HEK293 (cell line): Measurements from ENCODE around the gene GPX4.

Source experiments
- KLF7 ChIP-seq: fragments of 450-650 bp; formaldehyde crosslinking; IDR thresholded peaks from 2 replicates; pipeline ENCODE4 v1.5.1; 2016; ENCODE audit warnings: missing biosample characterization, missing genetic modification characterization, borderline replicate concordance
- MYNN ChIP-seq: fragments of 450-650 bp; formaldehyde crosslinking; IDR thresholded peaks from 2 replicates; pipeline ENCODE4 v1.5.1; 2016; ENCODE audit warnings: missing biosample characterization, missing genetic modification characterization, borderline replicate concordance
- PRDM2 ChIP-seq: fragments of 450-650 bp; formaldehyde crosslinking; IDR thresholded peaks from 2 replicates; pipeline ENCODE4 v1.5.1; 2016; ENCODE audit warnings: missing biosample characterization, missing genetic modification characterization, borderline replicate concordance
- SETDB1 ChIP-seq: IDR thresholded peaks from one replicate; pipeline ENCODE4 v1.6.1; 2017; ENCODE audit warnings: mild to moderate bottlenecking, low read length, moderate library complexity, mixed read lengths; ENCODE audit not compliant: insufficient read length
- ZBTB17 ChIP-seq: fragments of 450-650 bp; formaldehyde crosslinking; IDR thresholded peaks from 2 replicates; pipeline ENCODE4 v1.5.1; 2016; ENCODE audit warnings: missing biosample characterization, missing genetic modification characterization
- ZBTB48 ChIP-seq: fragments of 450-650 bp; formaldehyde crosslinking; IDR thresholded peaks from 2 replicates; pipeline ENCODE4 v1.5.1; 2016; ENCODE audit warnings: missing biosample characterization, missing genetic modification characterization
- ZFP37 ChIP-seq: fragments of 450-650 bp; formaldehyde crosslinking; IDR thresholded peaks from 2 replicates; pipeline ENCODE4 v1.5.1; 2016; ENCODE audit warnings: missing biosample characterization, missing genetic modification characterization
- ZNF148 ChIP-seq: fragments of 450-650 bp; formaldehyde crosslinking; IDR thresholded peaks from 2 replicates; pipeline ENCODE4 v1.5.0; 2017; ENCODE audit warnings: missing biosample characterization, missing genetic modification characterization, borderline replicate concordance
- ZNF175 ChIP-seq: fragments of 450-650 bp; formaldehyde crosslinking; IDR thresholded peaks from 2 replicates; pipeline ENCODE4 v1.5.1; 2016; ENCODE audit warnings: missing biosample characterization, missing genetic modification characterization
- ZNF19 ChIP-seq: fragments of 450-650 bp; formaldehyde crosslinking; IDR thresholded peaks from 2 replicates; pipeline ENCODE4; 2016; ENCODE audit warnings: missing biosample characterization, missing genetic modification characterization, low read depth
- ZNF214 ChIP-seq: fragments of 450-650 bp; formaldehyde crosslinking; IDR thresholded peaks from 2 replicates; pipeline ENCODE4 v1.5.1; 2017; ENCODE audit warnings: missing biosample characterization, mild to moderate bottlenecking, missing genetic modification characterization, borderline replicate concordance
- ZNF23 ChIP-seq: fragments of 450-650 bp; formaldehyde crosslinking; IDR thresholded peaks from 2 replicates; pipeline ENCODE4 v1.5.1; 2016; ENCODE audit warnings: missing biosample characterization, missing genetic modification characterization, borderline replicate concordance
- ZNF24 ChIP-seq: fragments of 450-650 bp; formaldehyde crosslinking; IDR thresholded peaks from 2 replicates; pipeline ENCODE4 v1.5.1; 2016; ENCODE audit warnings: missing biosample characterization, missing genetic modification characterization
- ZNF248 ChIP-seq: fragments of 450-650 bp; formaldehyde crosslinking; IDR thresholded peaks from 2 replicates; pipeline ENCODE4 v1.5.1; 2017; ENCODE audit warnings: missing biosample characterization, missing genetic modification characterization
- ZNF292 ChIP-seq: fragments of 450-650 bp; formaldehyde crosslinking; IDR thresholded peaks from 2 replicates; pipeline ENCODE4 v1.5.1; 2016; ENCODE audit warnings: low read depth, missing biosample characterization, missing genetic modification characterization, borderline replicate concordance
- ZNF311 ChIP-seq: fragments of 450-650 bp; formaldehyde crosslinking; IDR thresholded peaks from 2 replicates; pipeline ENCODE4 v1.5.1; 2017; ENCODE audit warnings: missing biosample characterization, missing genetic modification characterization, borderline replicate concordance
- ZNF341 ChIP-seq: fragments of 450-650 bp; formaldehyde crosslinking; IDR thresholded peaks from 2 replicates; pipeline ENCODE4; 2016; ENCODE audit warnings: low read depth, missing biosample characterization, missing genetic modification characterization
- ZNF473 ChIP-seq: fragments of 450-650 bp; formaldehyde crosslinking; IDR thresholded peaks from 2 replicates; pipeline ENCODE4 v1.5.1; 2017; ENCODE audit warnings: missing biosample characterization, missing genetic modification characterization
- ZNF629 ChIP-seq: fragments of 450-650 bp; formaldehyde crosslinking; IDR thresholded peaks from 2 replicates; pipeline ENCODE4 v1.5.1; 2017; ENCODE audit warnings: missing biosample characterization, missing genetic modification characterization
- ZNF777 ChIP-seq: fragments of 450-650 bp; formaldehyde crosslinking; IDR thresholded peaks from 2 replicates; pipeline ENCODE4 v1.5.1; 2017; ENCODE audit warnings: missing biosample characterization, missing genetic modification characterization, borderline replicate concordance
- ZNF785 ChIP-seq: fragments of 450-650 bp; formaldehyde crosslinking; IDR thresholded peaks from 2 replicates; pipeline ENCODE4 v1.5.1; 2016; ENCODE audit warnings: missing biosample characterization, missing genetic modification characterization
- ZNF792 ChIP-seq: fragments of 450-650 bp; formaldehyde crosslinking; IDR thresholded peaks from 2 replicates; pipeline ENCODE4 v1.5.1; 2016; ENCODE audit warnings: missing biosample characterization, missing genetic modification characterization
- ZNF837 ChIP-seq: fragments of 450-650 bp; formaldehyde crosslinking; IDR thresholded peaks from 2 replicates; pipeline ENCODE4 v1.5.1; 2016; ENCODE audit warnings: missing biosample characterization, missing genetic modification characterization
- ZNF843 ChIP-seq: fragments of 450-650 bp; formaldehyde crosslinking; IDR thresholded peaks from 2 replicates; pipeline ENCODE4 v1.5.1; 2016; ENCODE audit warnings: missing biosample characterization, missing genetic modification characterization
- ZSCAN16 ChIP-seq: fragments of 450-650 bp; formaldehyde crosslinking; IDR thresholded peaks from 2 replicates; pipeline ENCODE4 v1.5.1; 2016; ENCODE audit warnings: missing biosample characterization, missing genetic modification characterization
- ZSCAN23 ChIP-seq: fragments of 450-650 bp; formaldehyde crosslinking; IDR thresholded peaks from 2 replicates; pipeline ENCODE4 v1.5.1; 2016; ENCODE audit warnings: missing biosample characterization, missing genetic modification characterization
- ZXDB ChIP-seq: fragments of 450-650 bp; formaldehyde crosslinking; IDR thresholded peaks from 2 replicates; pipeline ENCODE4 v1.5.1; 2016; ENCODE audit warnings: missing biosample characterization, missing genetic modification characterization
- TF ChIP-seq, protein P1 (sequence below): fragments of 450-650 bp; formaldehyde crosslinking; IDR thresholded peaks from 2 replicates; pipeline ENCODE4 v1.5.1; 2016; ENCODE audit warnings: missing biosample characterization, missing genetic modification characterization

GPX4 gene

DNA sequence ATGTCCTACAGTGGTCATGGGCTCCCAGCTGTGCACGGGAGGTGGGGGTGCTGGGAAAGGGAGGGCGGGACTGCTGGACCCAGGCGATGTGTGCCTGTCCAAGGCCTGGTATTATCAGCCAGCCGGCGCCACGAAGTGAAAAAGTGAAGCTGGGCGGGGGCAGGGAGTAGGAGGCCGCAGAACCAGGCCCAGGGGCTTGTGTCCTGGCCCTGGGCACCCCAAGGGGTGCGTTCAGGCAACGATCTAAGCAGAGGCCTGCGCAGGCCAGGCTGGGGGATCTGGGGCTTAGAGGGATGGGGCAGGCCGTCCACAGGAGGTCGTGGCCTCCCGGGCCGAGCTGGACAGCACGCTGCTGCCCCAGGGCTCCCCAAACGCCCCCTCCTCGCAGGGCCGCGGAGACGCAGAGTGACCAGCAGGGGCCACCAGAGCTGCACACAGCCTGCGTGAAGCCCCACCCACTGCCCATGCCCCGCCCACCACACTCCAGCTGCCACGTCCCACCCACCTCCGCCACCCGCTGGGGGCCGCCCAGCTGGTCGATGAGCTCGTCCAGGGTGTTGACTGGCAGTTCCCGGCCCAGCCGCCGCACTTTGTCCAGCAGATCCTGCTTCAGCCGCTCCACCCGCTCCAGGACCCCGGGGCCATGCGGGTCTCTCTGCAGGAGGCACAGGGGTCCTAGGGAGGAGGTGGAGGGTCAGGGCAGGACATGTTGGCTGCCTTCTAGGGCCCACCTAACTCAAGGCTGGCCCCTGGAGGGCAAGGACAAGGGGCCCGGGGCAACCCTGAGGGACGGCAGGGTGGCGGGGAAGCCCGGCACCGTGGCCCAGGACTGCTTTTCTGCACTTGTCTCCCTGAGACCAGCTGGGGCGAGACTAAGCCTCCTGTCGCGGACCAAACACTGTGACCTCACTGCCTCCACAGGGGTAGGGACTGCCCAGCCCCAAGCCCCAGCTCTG, 9.5 kb downstream of the GPX4 start (continued):
- TF ChIP-seq, protein P1, sequence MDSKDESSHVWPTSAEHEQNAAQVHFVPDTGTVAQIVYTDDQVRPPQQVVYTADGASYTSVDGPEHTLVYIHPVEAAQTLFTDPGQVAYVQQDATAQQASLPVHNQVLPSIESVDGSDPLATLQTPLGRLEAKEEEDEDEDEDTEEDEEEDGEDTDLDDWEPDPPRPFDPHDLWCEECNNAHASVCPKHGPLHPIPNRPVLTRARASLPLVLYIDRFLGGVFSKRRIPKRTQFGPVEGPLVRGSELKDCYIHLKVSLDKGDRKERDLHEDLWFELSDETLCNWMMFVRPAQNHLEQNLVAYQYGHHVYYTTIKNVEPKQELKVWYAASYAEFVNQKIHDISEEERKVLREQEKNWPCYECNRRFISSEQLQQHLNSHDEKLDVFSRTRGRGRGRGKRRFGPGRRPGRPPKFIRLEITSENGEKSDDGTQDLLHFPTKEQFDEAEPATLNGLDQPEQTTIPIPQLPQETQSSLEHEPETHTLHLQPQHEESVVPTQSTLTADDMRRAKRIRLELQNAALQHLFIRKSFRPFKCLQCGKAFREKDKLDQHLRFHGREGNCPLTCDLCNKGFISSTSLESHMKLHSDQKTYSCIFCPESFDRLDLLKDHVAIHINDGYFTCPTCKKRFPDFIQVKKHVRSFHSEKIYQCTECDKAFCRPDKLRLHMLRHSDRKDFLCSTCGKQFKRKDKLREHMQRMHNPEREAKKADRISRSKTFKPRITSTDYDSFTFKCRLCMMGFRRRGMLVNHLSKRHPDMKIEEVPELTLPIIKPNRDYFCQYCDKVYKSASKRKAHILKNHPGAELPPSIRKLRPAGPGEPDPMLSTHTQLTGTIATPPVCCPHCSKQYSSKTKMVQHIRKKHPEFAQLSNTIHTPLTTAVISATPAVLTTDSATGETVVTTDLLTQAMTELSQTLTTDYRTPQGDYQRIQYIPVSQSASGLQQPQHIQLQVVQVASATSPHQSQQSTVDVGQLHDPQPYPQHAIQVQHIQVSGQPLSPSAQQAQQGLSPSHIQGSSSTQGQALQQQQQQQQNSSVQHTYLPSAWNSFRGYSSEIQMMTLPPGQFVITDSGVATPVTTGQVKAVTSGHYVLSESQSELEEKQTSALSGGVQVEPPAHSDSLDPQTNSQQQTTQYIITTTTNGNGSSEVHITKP (tag by site-specific recombination) = peak; percentile 93
- TF ChIP-seq ZNF843 (tag by site-specific recombination) (peak; percentile 65), ZNF777 (no peak), ZXDB (tag by site-specific recombination) (peak; percentile 70), KLF7 (tag by site-specific recombination) (peak; percentile 40; the same call in 1 of the 2 replicates), ZNF24 (tag by site-specific recombination) (no peak), ZNF311 (no peak), ZNF148 (tag by site-specific recombination) (no peak), ZSCAN16 (tag by site-specific recombination) (no peak), ZNF23 (no peak), ZNF214 (no peak), ZBTB48 (no peak), ZNF19 (tag by site-specific recombination) (no peak), ZNF248 (tag by site-specific recombination) (no peak), ZNF292 (no peak), ZNF341 (tag by site-specific recombination) (peak; percentile 84), ZNF629 (tag by site-specific recombination) (peak; percentile 53), MYNN (tag by site-specific recombination) (no peak), ZNF785 (tag by site-specific recombination) (no peak), ZFP37 (no peak), ZNF792 (tag by site-specific recombination) (no peak), ZNF175 (tag by site-specific recombination) (no peak), SETDB1 (no peak), ZSCAN23 (tag by site-specific recombination) (no peak), PRDM2 (tag by site-specific recombination) (no peak), ZBTB17 (tag by site-specific recombination) (peak; percentile 41; the same call in 1 of the 2 replicates), ZNF473 (tag by site-specific recombination) (no peak), ZNF837 (no peak)
